K562 (cell line): Measurements from ENCODE around the gene PRKG1. TPM values are rescaled to one million over a fixed set of nuclear protein-coding genes. Genes with fewer than 3 reads are reported as not detected.

Experiments used
- ATAC-seq: fragments of 200-7000 bp; cut with Tn5 transposase; 3 replicates; pipeline ENCODE4 v1.9.1; 2020; ENCODE audit warnings: moderate library complexity
- BruUV-seq: library from RNA; stranded (reverse); fragments of 400-500 nt; replicated peaks from 2 replicates; lab custom pipeline; 2021; lab: Mats Ljungman, UMichigan
- CTCF ChIA-PET: fragments of 300-600 bp; formaldehyde crosslinking; extraction: SDS; loops from one replicate; lab custom pipeline; 2021; ENCODE audit warnings: low intra/inter-chr PET ratio; lab: Yijun Ruan, JAX
- POLR2A ChIA-PET: fragments of 300-600, 350-650 bp; sonication (Branson Sonifier 250); formaldehyde crosslinking; extraction: SDS; loops from one replicate; lab custom pipeline; 2021; ENCODE audit warnings: antibody characterized with exemption, inconsistent platforms; lab: Yijun Ruan, JAX
- DNase-seq, 4 experiments: peaks; one replicate each; pipeline versions ENCODE4 v3.0.0 to v3.0.0-alpha.2; 2011 to 2018; ENCODE audit warnings: low spot score in 3 of 4, mixed read lengths in 3 of 4; ENCODE audit errors: extremely low read depth in 1 of 4
- FAIRE-seq: peaks from 2 replicates; lab custom pipeline; 2011; peaks lifted over from hg19 to GRCh38; lab: Jason Lieb, UNC
- H2AFZ ChIP-seq: 2 replicates; pipeline ENCODE4 v1.6.0; 2011; ENCODE audit warnings: low read depth, low read length, control low read depth, inconsistent platforms
- H3K27ac ChIP-seq: fragments of 200-600 bp; 3 replicates; pipeline ENCODE4 v1.8.0; 2011; ENCODE audit warnings: low read depth, mild to moderate bottlenecking, control low read depth, inconsistent platforms, low read length, moderate library complexity, mixed read lengths; ENCODE audit errors: extremely low read depth
- H3K27me3 ChIP-seq, 2 experiments: fragments of 300-600 bp in 1 of 2; 2 replicates in 1 of 2; 3 replicates in 1 of 2; pipeline versions ENCODE4 v1.6.0 to v1.8.0; 2011; ENCODE audit warnings: inconsistent platforms in 2 of 2, low read length in 2 of 2, mild to moderate bottlenecking in 1 of 2, mixed read lengths in 1 of 2, moderate library complexity in 1 of 2; ENCODE audit not compliant: control insufficient read depth in 2 of 2, insufficient read depth in 2 of 2
- H3K36me3 ChIP-seq: fragments of 300-600 bp; 3 replicates; pipeline ENCODE4 v1.8.0; 2011; ENCODE audit warnings: mild to moderate bottlenecking, low read length, inconsistent platforms; ENCODE audit not compliant: control insufficient read depth, insufficient read depth
- H3K4me1 ChIP-seq, 2 experiments: fragments of 200-600 bp in 1 of 2; replicated peaks in 1 of 2; 2 replicates in 1 of 2; 3 replicates in 1 of 2; pipeline versions ENCODE4 v1.5.1 to v1.8.0; 2011; ENCODE audit warnings: inconsistent platforms in 2 of 2, low read length in 2 of 2, mild to moderate bottlenecking in 1 of 2, mixed read lengths in 1 of 2, moderate library complexity in 1 of 2; ENCODE audit not compliant: control insufficient read depth in 2 of 2, insufficient read depth in 2 of 2
- H3K4me2 ChIP-seq: 2 replicates; pipeline ENCODE4 v1.6.1; 2011; ENCODE audit warnings: low read length, control low read depth, inconsistent platforms, mixed read lengths; ENCODE audit not compliant: insufficient read depth
- H3K4me3 ChIP-seq: fragments of 200-600 bp; sonication (generic), shearing (Covaris generic); 2 replicates; pipeline ENCODE4 v1.5.1; 2016; ENCODE audit warnings: control low read depth, inconsistent platforms
- H3K79me2 ChIP-seq: fragments of 200-600 bp; 3 replicates; pipeline ENCODE4 v1.8.0; 2011; ENCODE audit warnings: low read length, inconsistent platforms; ENCODE audit not compliant: control insufficient read depth, insufficient read depth
- H3K9ac ChIP-seq, 2 experiments: 2 replicates each; pipeline versions ENCODE4 v1.6.0 to v1.6.1; 2011; ENCODE audit warnings: low read depth in 2 of 2, low read length in 2 of 2, control low read depth in 1 of 2, inconsistent platforms in 1 of 2, mild to moderate bottlenecking in 1 of 2, mixed read lengths in 1 of 2; ENCODE audit not compliant: insufficient read depth in 1 of 2
- H3K9me1 ChIP-seq: one replicate; pipeline ENCODE4 v1.6.0; 2011; ENCODE audit warnings: inconsistent platforms, mild to moderate bottlenecking, low read length, moderate library complexity; ENCODE audit not compliant: control insufficient read depth, insufficient read depth
- H3K9me3 ChIP-seq: replicated peaks from 2 replicates; pipeline ENCODE4 v1.5.1; 2011; ENCODE audit warnings: low read depth, low read length, inconsistent platforms; ENCODE audit not compliant: control insufficient read depth, insufficient read depth
- H4K20me1 ChIP-seq: replicated peaks from 2 replicates; pipeline ENCODE4 v1.6.1; 2011; ENCODE audit warnings: low read length, inconsistent platforms, mixed read lengths; ENCODE audit not compliant: control insufficient read depth, insufficient read depth
- CREB1 ChIP-seq, 2 experiments: sonication (generic) in 1 of 2; formaldehyde crosslinking in 1 of 2; IDR thresholded peaks; 2 replicates each; pipeline versions ENCODE4 v1.6.1 to v1.8.0; 2012 to 2022; ENCODE audit warnings: inconsistent platforms in 1 of 2, mild to moderate bottlenecking in 1 of 2, missing genetic modification reagents in 1 of 2, moderate library complexity in 1 of 2
- KAT2B ChIP-seq: IDR thresholded peaks from one replicate; pipeline ENCODE4 v1.6.1; 2012; ENCODE audit warnings: low read depth, mild to moderate bottlenecking, control low read depth, inconsistent platforms, low read length, moderate library complexity
- NUFIP1 ChIP-seq: fragments of 450-650 bp; IDR thresholded peaks from 2 replicates; pipeline ENCODE4 v1.6.1; 2018; ENCODE audit not compliant: partially characterized antibody
- POLR2B ChIP-seq: fragments of 450-650 bp; IDR thresholded peaks from 2 replicates; pipeline ENCODE4 v1.6.1; 2018; ENCODE audit warnings: low read depth; ENCODE audit not compliant: partially characterized antibody
- TEAD4 ChIP-seq, 2 experiments: sonication (generic) in 1 of 2; formaldehyde crosslinking in 1 of 2; IDR thresholded peaks; 2 replicates each; pipeline versions ENCODE4 v1.6.1 to v1.8.0; 2012 to 2022; ENCODE audit warnings: borderline replicate concordance in 1 of 2, inconsistent platforms in 1 of 2, low read length in 1 of 2, mild to moderate bottlenecking in 1 of 2, missing genetic modification reagents in 1 of 2
- XRCC3 ChIP-seq: fragments of 450-650 bp; IDR thresholded peaks from 2 replicates; pipeline ENCODE4 v1.6.1; 2017; ENCODE audit warnings: mild to moderate bottlenecking, moderate library complexity
- ZNF444 ChIP-seq: fragments of 250-450 bp; sonication (Bioruptor Pico); IDR thresholded peaks from 2 replicates; pipeline ENCODE4 v1.4.0; 2020; ENCODE audit warnings: mild to moderate bottlenecking, moderate library complexity
- ZNF79 ChIP-seq: fragments of 250-450 bp; sonication (Bioruptor Pico); IDR thresholded peaks from 2 replicates; pipeline ENCODE4 v1.4.0; 2020; ENCODE audit warnings: low read depth, mild to moderate bottlenecking, moderate library complexity
- WGBS: fragments of 100-300 bp; shearing (Covaris generic); methylation state at CpG from one replicate; pipeline ENCODE4 v1.1.6; 2016; ENCODE audit warnings: low coverage, mixed read lengths; ENCODE audit not compliant: insufficient coverage; ENCODE audit errors: missing lambda C conversion rate; 5-methylcytosine and 5-hydroxymethylcytosine counted together
- in situ Hi-C: fragments of 300-500 bp; cut with MboI; formaldehyde crosslinking; loops from 4 replicates; pipeline ENCODE4 v1.15.0; 2018; ENCODE audit warnings: inconsistent platforms, mixed read lengths
- intact Hi-C: fragments of 100-400 bp; cut with micrococcal nuclease; formaldehyde crosslinking; loops from 2 replicates; pipeline ENCODE4 v1.14.2; 2022
- polyA plus RNA-seq, 8 experiments: library from polyadenylated mRNA; depleted of rRNA in 4 of 8; stranded (reverse) in 5 of 8; unstranded in 3 of 8; fragments of >200 nt; fragmentation: Nextera tagmentation in 2 of 8; fragmentation: Illumina TruSeq in 1 of 8; extraction: Ambion mirVana in 2 of 8; extraction: Trizol in 1 of 8; gene quantifications; 2 replicates each; pipeline versions ENCODE4 v1.2.1 to v1.2.3, GENCODE V29; 2011 to 2014; ENCODE audit warnings: inconsistent platforms in 1 of 8, missing spikeins in 1 of 8
- total RNA-seq, 7 experiments: library from RNA; depleted of rRNA in 6 of 7; stranded (reverse); fragments of >200 nt in 6 of 7; fragmentation: Illumina TruSeq in 2 of 7; extraction: Trizol in 2 of 7; gene quantifications; 2 replicates each; pipeline versions ENCODE4 v1.2.1 to v1.2.3, GENCODE V29; 2011 to 2021; ENCODE audit warnings: low replicate concordance in 1 of 7
- TF ChIP-seq, protein P1 (sequence below): IDR thresholded peaks from 2 replicates; pipeline ENCODE4 v1.6.1; 2011; ENCODE audit warnings: borderline replicate concordance, low read depth, mild to moderate bottlenecking, moderate library complexity, low read length; ENCODE audit not compliant: insufficient read depth, poor library complexity, severe bottlenecking
- TF ChIP-seq, protein P2 (sequence below): fragments of 250-450 bp; sonication (Bioruptor Pico); IDR thresholded peaks from 2 replicates; pipeline ENCODE4 v1.5.0; 2020; ENCODE audit warnings: mild to moderate bottlenecking, borderline replicate concordance
- TF ChIP-seq, protein P3 (sequence below): fragments of 250-450 bp; sonication (Bioruptor Pico); IDR thresholded peaks from 2 replicates; pipeline ENCODE4 v1.5.1; 2021; ENCODE audit warnings: mild to moderate bottlenecking

The PRKG1 gene
- total and polyA plus RNA-seq, 9 of the 15 experiments (the other 6 are each of a cell fraction or from before 2014, with no cell fraction given), result 0.22 TPM; not detected in 8

- no peaks in the 10 kb centered on the region for H3K4me1 ChIP-seq
- BruUV-seq, result no TSS peak
- FAIRE-seq (no peak), ATAC-seq (no peak), DNase-seq (no peak)
- H3K27ac ChIP-seq, result no peak overlapping the region
- no peak overlapping the region for H3K4me2 ChIP-seq
- H3K27me3 ChIP-seq, result no peaks in the 10 kb centered on the region
- H3K4me3 ChIP-seq, result no peak overlapping the region
- H3K9ac ChIP-seq, result no peak overlapping the region
- WGBS, result 2% methylated on average over 2 of the region's 2 CpGs
- H3K9me1 ChIP-seq, result no peaks in the 10 kb centered on the region
- H4K20me1 ChIP-seq, result no peaks in the 10 kb centered on the region
- CTCF ChIA-PET, result no interaction called here
- intact Hi-C loops (no loop called here), in situ Hi-C loops (no loop called here)
- 0 out of 2 replicates have a peak, but pooled peaks cover 2% of the 10 kb centered on the region for H3K9me3 ChIP-seq
- H3K79me2 ChIP-seq, result no peaks in the 10 kb centered on the region
- POLR2A ChIA-PET, result no interaction called here
- no peaks in the 10 kb centered on the region for H3K36me3 ChIP-seq
- no peak overlapping the region for H2AFZ ChIP-seq
- TF ChIP-seq XRCC3, result no peak
- TF ChIP-seq, protein P1, sequence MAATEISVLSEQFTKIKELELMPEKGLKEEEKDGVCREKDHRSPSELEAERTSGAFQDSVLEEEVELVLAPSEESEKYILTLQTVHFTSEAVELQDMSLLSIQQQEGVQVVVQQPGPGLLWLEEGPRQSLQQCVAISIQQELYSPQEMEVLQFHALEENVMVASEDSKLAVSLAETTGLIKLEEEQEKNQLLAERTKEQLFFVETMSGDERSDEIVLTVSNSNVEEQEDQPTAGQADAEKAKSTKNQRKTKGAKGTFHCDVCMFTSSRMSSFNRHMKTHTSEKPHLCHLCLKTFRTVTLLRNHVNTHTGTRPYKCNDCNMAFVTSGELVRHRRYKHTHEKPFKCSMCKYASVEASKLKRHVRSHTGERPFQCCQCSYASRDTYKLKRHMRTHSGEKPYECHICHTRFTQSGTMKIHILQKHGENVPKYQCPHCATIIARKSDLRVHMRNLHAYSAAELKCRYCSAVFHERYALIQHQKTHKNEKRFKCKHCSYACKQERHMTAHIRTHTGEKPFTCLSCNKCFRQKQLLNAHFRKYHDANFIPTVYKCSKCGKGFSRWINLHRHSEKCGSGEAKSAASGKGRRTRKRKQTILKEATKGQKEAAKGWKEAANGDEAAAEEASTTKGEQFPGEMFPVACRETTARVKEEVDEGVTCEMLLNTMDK, result no peak
- TF ChIP-seq NUFIP1, result no peak
- TF ChIP-seq KAT2B, result no peak
- TF ChIP-seq, protein P2, sequence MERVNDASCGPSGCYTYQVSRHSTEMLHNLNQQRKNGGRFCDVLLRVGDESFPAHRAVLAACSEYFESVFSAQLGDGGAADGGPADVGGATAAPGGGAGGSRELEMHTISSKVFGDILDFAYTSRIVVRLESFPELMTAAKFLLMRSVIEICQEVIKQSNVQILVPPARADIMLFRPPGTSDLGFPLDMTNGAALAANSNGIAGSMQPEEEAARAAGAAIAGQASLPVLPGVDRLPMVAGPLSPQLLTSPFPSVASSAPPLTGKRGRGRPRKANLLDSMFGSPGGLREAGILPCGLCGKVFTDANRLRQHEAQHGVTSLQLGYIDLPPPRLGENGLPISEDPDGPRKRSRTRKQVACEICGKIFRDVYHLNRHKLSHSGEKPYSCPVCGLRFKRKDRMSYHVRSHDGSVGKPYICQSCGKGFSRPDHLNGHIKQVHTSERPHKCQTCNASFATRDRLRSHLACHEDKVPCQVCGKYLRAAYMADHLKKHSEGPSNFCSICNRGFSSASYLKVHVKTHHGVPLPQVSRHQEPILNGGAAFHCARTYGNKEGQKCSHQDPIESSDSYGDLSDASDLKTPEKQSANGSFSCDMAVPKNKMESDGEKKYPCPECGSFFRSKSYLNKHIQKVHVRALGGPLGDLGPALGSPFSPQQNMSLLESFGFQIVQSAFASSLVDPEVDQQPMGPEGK (CRISPR knock-in tag), result no peak
- TF ChIP-seq TEAD4 (IDR thresholded peaks at IDR 0.05; ENCODE audit: low read length), result no peak
- TF ChIP-seq TEAD4 (CRISPR knock-in tag; IDR thresholded peaks at IDR 0.05; ENCODE audit: borderline replicate concordance), result no peak
- no peak for TF ChIP-seq CREB1 (IDR thresholded peaks at IDR 0.05)
- no peak for TF ChIP-seq CREB1 (CRISPR knock-in tag; IDR thresholded peaks at IDR 0.05)
- no peak for TF ChIP-seq ZNF79 (CRISPR knock-in tag)
- no peak for TF ChIP-seq POLR2B
- TF ChIP-seq, protein P3, sequence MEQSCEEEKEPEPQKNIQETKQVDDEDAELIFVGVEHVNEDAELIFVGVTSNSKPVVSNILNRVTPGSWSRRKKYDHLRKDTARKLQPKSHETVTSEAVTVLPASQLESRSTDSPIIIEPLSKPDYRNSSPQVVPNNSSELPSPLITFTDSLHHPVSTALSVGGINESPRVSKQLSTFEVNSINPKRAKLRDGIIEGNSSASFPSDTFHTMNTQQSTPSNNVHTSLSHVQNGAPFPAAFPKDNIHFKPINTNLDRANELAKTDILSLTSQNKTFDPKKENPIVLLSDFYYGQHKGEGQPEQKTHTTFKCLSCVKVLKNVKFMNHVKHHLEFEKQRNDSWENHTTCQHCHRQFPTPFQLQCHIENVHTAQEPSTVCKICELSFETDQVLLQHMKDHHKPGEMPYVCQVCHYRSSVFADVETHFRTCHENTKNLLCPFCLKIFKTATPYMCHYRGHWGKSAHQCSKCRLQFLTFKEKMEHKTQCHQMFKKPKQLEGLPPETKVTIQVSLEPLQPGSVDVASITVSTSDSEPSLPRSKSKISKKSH (CRISPR knock-in tag), result no peak
- TF ChIP-seq ZNF444 (CRISPR knock-in tag), result no peak
These were observed 395.4 kb downstream of the PRKG1 start for GRCh38 chr10:51469686-51470085.
